IMR-90 (cell line): ENCODE results near the gene DAND5. TPM values are rescaled to one million over a fixed set of nuclear protein-coding genes. Genes with fewer than 3 reads are reported as not detected.
"Not testable (repeated sequence)": the region's sequence is repeated elsewhere in the genome, so short reads cannot be mapped to it uniquely, and the experiment has no call there.

Experiments
- ATAC-seq: fragments of 200-7000 bp; cut with Tn5 transposase; 2 replicates; pipeline ENCODE4 v1.9.1; 2020; ENCODE audit warnings: low read depth, mild to moderate bottlenecking, moderate library complexity
- BruUV-seq: library from RNA; stranded (reverse); fragments of 400-500 nt; replicated peaks from 2 replicates; lab custom pipeline; 2021; lab: Mats Ljungman, UMichigan
- CTCF ChIA-PET: fragments of 300-600 bp; formaldehyde crosslinking; extraction: SDS; loops from one replicate; lab custom pipeline; 2021; ENCODE audit warnings: antibody characterized with exemption; lab: Yijun Ruan, JAX
- POLR2A ChIA-PET: fragments of 300-600 bp; sonication (Branson Sonifier 250); formaldehyde crosslinking; loops from one replicate; lab custom pipeline; 2022; ENCODE audit warnings: antibody characterized with exemption; ENCODE audit not compliant: unreplicated experiment; lab: Charles Lee
- DNase-seq: peaks from one replicate; pipeline ENCODE4 v3.0.0; 2013
- H2AFZ ChIP-seq: replicated peaks from 2 replicates; pipeline ENCODE3; 2013; ENCODE audit warnings: low read length, mild to moderate bottlenecking; ENCODE audit not compliant: poor library complexity
- H2AK5ac ChIP-seq: 2 replicates; pipeline ENCODE4 v1.6.1; 2013; ENCODE audit warnings: low read depth, low read length, inconsistent platforms
- H2AK9ac ChIP-seq: replicated peaks from 2 replicates; pipeline ENCODE3; 2013; ENCODE audit warnings: mild to moderate bottlenecking, low read depth, low read length, moderate library complexity; ENCODE audit not compliant: poor library complexity
- H2BK120ac ChIP-seq: 2 replicates; pipeline ENCODE4 v1.6.1; 2013; ENCODE audit warnings: low read depth, low read length, inconsistent platforms
- H2BK15ac ChIP-seq: 3 replicates; pipeline ENCODE4 v1.6.1; 2013; ENCODE audit warnings: low read depth, low read length, inconsistent platforms
- H2BK20ac ChIP-seq: 2 replicates; pipeline ENCODE4 v1.6.1; 2013; ENCODE audit warnings: low read depth, mild to moderate bottlenecking, inconsistent platforms, low read length, moderate library complexity
- H2BK5ac ChIP-seq: 2 replicates; pipeline ENCODE4 v1.6.1; 2013; ENCODE audit warnings: mild to moderate bottlenecking, low read depth, low read length, inconsistent platforms; ENCODE audit not compliant: poor library complexity, severe bottlenecking
- H3K14ac ChIP-seq: replicated peaks from 2 replicates; pipeline ENCODE4 v1.6.1; 2013; ENCODE audit warnings: low read depth, low read length, inconsistent platforms
- H3K18ac ChIP-seq: 2 replicates; pipeline ENCODE4 v1.6.1; 2013; ENCODE audit warnings: low read depth, low read length, control low read depth
- H3K23ac ChIP-seq: 2 replicates; pipeline ENCODE4 v1.6.1; 2013; ENCODE audit warnings: low read depth, low read length, inconsistent platforms
- H3K27ac ChIP-seq: 2 replicates; pipeline ENCODE4 v1.5.1; 2013; ENCODE audit warnings: mild to moderate bottlenecking, control low read depth, low read length; ENCODE audit not compliant: insufficient read depth
- H3K27me3 ChIP-seq: 2 replicates; pipeline ENCODE4 v1.6.1; 2013; ENCODE audit warnings: low read length; ENCODE audit not compliant: control insufficient read depth, insufficient read depth
- H3K36me3 ChIP-seq: 2 replicates; pipeline ENCODE4 v1.6.1; 2013; ENCODE audit warnings: low read length, mixed read lengths; ENCODE audit not compliant: control insufficient read depth, insufficient read depth
- H3K4ac ChIP-seq: 2 replicates; pipeline ENCODE4 v1.6.1; 2013; ENCODE audit warnings: low read depth, low read length, inconsistent platforms
- H3K4me1 ChIP-seq: 2 replicates; pipeline ENCODE4 v1.6.1; 2013; ENCODE audit warnings: low read length, mixed read lengths; ENCODE audit not compliant: control insufficient read depth, insufficient read depth
- H3K4me2 ChIP-seq: 2 replicates; pipeline ENCODE4 v1.6.1; 2013; ENCODE audit warnings: low read depth, mild to moderate bottlenecking, control low read depth, low read length, moderate library complexity
- H3K4me3 ChIP-seq: 2 replicates; pipeline ENCODE4 v1.5.1; 2013; ENCODE audit warnings: low read depth, mild to moderate bottlenecking, control low read depth, low read length, moderate library complexity; ENCODE audit not compliant: insufficient read depth
- H3K56ac ChIP-seq: 2 replicates; pipeline ENCODE4 v1.6.1; 2013; ENCODE audit warnings: low read length, inconsistent platforms; ENCODE audit not compliant: insufficient read depth; ENCODE audit errors: extremely low read depth
- H3K79me1 ChIP-seq, 2 experiments: 2 replicates each; pipeline ENCODE4 v1.6.1; 2013; ENCODE audit warnings: low read length in 2 of 2, inconsistent platforms in 1 of 2, low read depth in 1 of 2
- H3K9ac ChIP-seq: 2 replicates; pipeline ENCODE4 v1.6.1; 2013; ENCODE audit warnings: low read depth, low read length, control low read depth
- H3K9me1 ChIP-seq: 2 replicates; pipeline ENCODE4 v1.6.1; 2013; ENCODE audit warnings: low read length, inconsistent platforms; ENCODE audit not compliant: insufficient read depth
- H3K9me3 ChIP-seq: 2 replicates; pipeline ENCODE4 v1.6.1; 2013; ENCODE audit warnings: low read length; ENCODE audit not compliant: control insufficient read depth, insufficient read depth
- H4K20me1 ChIP-seq: 2 replicates; pipeline ENCODE4 v1.6.1; 2013; ENCODE audit warnings: low read length, inconsistent platforms; ENCODE audit not compliant: insufficient read depth
- H4K5ac ChIP-seq: 2 replicates; pipeline ENCODE4 v1.6.1; 2013; ENCODE audit warnings: mild to moderate bottlenecking, low read depth, low read length, control low read depth
- H4K8ac ChIP-seq, 2 experiments: 2 replicates each; pipeline ENCODE4 v1.6.1; 2013; ENCODE audit warnings: low read depth in 2 of 2, low read length in 2 of 2, control low read depth in 1 of 2, inconsistent platforms in 1 of 2
- H4K91ac ChIP-seq: 2 replicates; pipeline ENCODE4 v1.6.1; 2013; ENCODE audit warnings: low read depth, low read length, inconsistent platforms; ENCODE audit not compliant: insufficient read depth
- WGBS, 2 experiments: methylation state at CpG; one replicate each; pipeline versions ENCODE4 v1.1.5 to v1.1.7; 2013; ENCODE audit warnings: missing lambda C conversion rate in 2 of 2; ENCODE audit not compliant: insufficient read length in 1 of 2; ENCODE audit errors: extremely low coverage in 2 of 2; 5-methylcytosine and 5-hydroxymethylcytosine counted together
- dilution Hi-C: fragments of 300-500 bp; cut with HindIII; formaldehyde crosslinking; loops from one replicate; pipeline ENCODE4 v1.14.3; 2018; ENCODE audit warnings: low sequenced_read_pairs; ENCODE audit not compliant: unreplicated experiment
- in situ Hi-C: fragments of 300-500 bp; cut with MboI; formaldehyde crosslinking; loops from 3 replicates; pipeline ENCODE4 v1.14.3; 2019; ENCODE audit warnings: low sequenced_read_pairs, inconsistent platforms, mixed read lengths
- intact Hi-C: fragments of 100-400 bp; cut with micrococcal nuclease; formaldehyde crosslinking; loops from 2 replicates; pipeline ENCODE4 v1.10.0; 2022
- polyA plus RNA-seq, 3 experiments: library from polyadenylated mRNA; depleted of rRNA; stranded (reverse); fragments of >200 nt; gene quantifications; 2 replicates each; pipeline ENCODE4 v1.2.3, GENCODE V29; 2012; ENCODE audit warnings: low replicate concordance in 1 of 3
- total RNA-seq: library from RNA; depleted of rRNA; stranded (reverse); fragments of >200 nt; gene quantifications from 2 replicates; pipeline ENCODE4 v1.2.3, GENCODE V29; 2012

DAND5 gene
- total and polyA plus RNA-seq, 2 of the 4 experiments (the other 2 are of a cell fraction), result 0.03 TPM; not detected in 1

DNA sequence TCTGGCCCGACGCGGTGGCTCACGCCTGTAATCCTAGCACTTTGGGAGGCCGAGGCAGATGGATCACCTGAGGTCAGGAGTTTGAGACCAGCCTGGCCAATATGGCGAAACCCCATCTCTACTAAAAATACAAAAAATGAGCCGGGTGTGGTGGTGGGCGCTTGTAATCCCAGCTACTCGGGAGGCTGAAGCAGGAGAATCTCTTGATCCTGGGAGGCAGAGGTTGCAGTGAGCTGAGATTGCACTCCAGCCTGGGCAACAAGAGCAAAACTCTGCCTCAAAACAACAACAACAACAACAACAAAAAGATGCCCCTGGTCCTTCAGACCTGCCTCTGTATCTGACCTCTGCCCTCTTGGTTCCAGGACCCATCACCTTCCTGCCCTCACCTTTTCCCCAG lies 13.8 kb upstream of the DAND5 start:
- H3K9ac ChIP-seq, result peak overlapping the region; percentile 93; the same call in 1 of the 2 replicates
- H2BK20ac ChIP-seq, H2AK5ac ChIP-seq, H3K18ac ChIP-seq, H3K9me3 ChIP-seq, H3K27me3 ChIP-seq, H2BK15ac ChIP-seq, H2BK120ac ChIP-seq, intact Hi-C loops, H4K91ac ChIP-seq, DNase-seq, ATAC-seq, in situ Hi-C loops, dilution Hi-C loops, H3K56ac ChIP-seq, BruUV-seq, H3K9me1 ChIP-seq, H2BK5ac ChIP-seq: not testable (repeated sequence)
- no CpG with 5 or more reads among the region's 9 CpGs for WGBS, 2 experiments
- 0 out of 4 replicates have a peak overlapping the region, but pooled peaks of 1 of the 2 experiments have one; percentile 47 for H4K8ac ChIP-seq
- H3K4ac ChIP-seq, result peak overlapping the region; percentile 53; the same call in 1 of the 2 replicates
- ChIA-PET POLR2A (interaction anchor here (1.0 kb wide), 1 partner anchor 9 kb away, joined by 4 read pairs; the partner anchor contains the start of gene RAD23A), CTCF (interaction anchor here (3.2 kb wide), 1 partner anchor 10 kb away, joined by 18 read pairs; no protein-coding TSS in a partner anchor)
- peaks cover 39% of the 10 kb centered on the region for H3K36me3 ChIP-seq
- peak overlapping the region; percentile 88 for H2AK9ac ChIP-seq
- H2AFZ ChIP-seq, result peak overlapping the region; percentile 13
- H3K4me1 ChIP-seq, result peaks cover 25% of the 10 kb centered on the region
- H3K27ac ChIP-seq, result 0 out of 2 replicates have a peak overlapping the region, but pooled peaks have one; percentile 9
- H3K4me2 ChIP-seq, result peak overlapping the region; percentile 93
- H3K23ac ChIP-seq, result peak overlapping the region; percentile 41; the same call in 1 of the 2 replicates
- H3K4me3 ChIP-seq, result peak overlapping the region; percentile 98
- H3K79me1 ChIP-seq, result peaks cover 15 to 58% of the 10 kb centered on the region in 2 experiments
- peaks cover 25% of the 10 kb centered on the region; the same call in 1 of the 2 replicates for H4K20me1 ChIP-seq
- H3K14ac ChIP-seq, result 0 out of 2 replicates have a peak overlapping the region, but pooled peaks have one; percentile 50
- 0 out of 2 replicates have a peak overlapping the region, but pooled peaks have one; percentile 98 for H4K5ac ChIP-seq
